ENCODE data around the gene PLXDC2.

PLXDC2 gene

DNA sequence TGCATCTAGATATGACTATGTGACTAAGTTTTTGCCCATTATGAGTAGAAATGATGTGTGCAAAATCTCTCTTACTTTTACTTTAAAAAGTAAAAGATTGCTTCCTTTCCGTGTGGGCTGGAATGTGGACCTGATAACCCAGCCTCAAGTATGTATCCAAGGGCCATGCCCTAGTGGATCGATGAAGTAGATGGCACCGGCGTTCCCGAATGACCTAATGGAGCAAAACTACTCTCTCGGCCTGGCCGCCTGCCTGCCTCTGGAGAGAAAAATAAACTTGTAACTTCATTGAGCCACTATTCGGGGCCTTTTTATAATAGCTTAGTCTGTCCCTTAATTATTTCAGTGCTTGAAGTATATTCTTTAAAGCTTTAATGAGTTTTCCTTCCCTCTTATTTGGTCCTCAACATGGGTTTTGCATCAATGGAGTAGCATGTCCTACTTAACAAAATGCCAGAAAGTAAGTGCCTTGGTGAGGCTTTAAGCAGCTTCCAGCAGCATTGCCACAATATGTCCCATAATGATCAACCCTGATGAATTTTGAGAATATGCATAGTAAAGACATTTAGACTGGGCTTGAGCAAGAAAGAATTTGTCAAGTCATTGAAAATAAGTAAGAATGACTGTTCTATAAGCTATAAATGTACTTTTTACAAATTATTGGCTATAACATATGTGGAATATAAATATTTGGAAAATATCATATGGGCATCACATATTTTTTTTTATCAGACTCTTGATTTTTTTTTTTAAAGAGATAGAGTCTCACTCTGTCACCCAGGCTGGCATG, 61.4 kb downstream of the PLXDC2 start:
- Histone ChIP-seq H4K20me1 (ENCODE audit: insufficient read depth, low read length) (no peaks in the 10 kb centered on the region), H2AFZ (ENCODE audit: low read length) (no peak overlapping the region), H3K9ac (ENCODE audit: low read length) (no peak overlapping the region), H3F3A (ENCODE audit: insufficient read depth, low read length) (no peaks in the 10 kb centered on the region), H3K79me2 (ENCODE audit: insufficient read depth, low read length) (no peaks in the 10 kb centered on the region), H3K36me3 (ENCODE audit: insufficient read depth, low read length) (no peaks in the 10 kb centered on the region), H3K27ac (ENCODE audit: low read depth, low read length, poor library complexity, severe bottlenecking) (no peak overlapping the region), H3K9me2 (ENCODE audit: low read depth, low read length) (no peaks in the 10 kb centered on the region), H3K4me1 (ENCODE audit: insufficient read depth, low read length, severe bottlenecking) (no peaks in the 10 kb centered on the region), H3K4me3 (ENCODE audit: low read depth, low read length, poor library complexity, severe bottlenecking) (no peak overlapping the region), H3K27me3 (ENCODE audit: insufficient read depth, low read length) (no peaks in the 10 kb centered on the region), H3K4me2 (ENCODE audit: low read length) (no peak overlapping the region), H3K9me3 (ENCODE audit: low read length) (no peaks in the 10 kb centered on the region)
- TF ChIP-seq EZH2 (IDR thresholded peaks at IDR 0.05; ENCODE audit: borderline replicate concordance, low read length) (no peak), CTCF (IDR thresholded peaks at IDR 0.05; ENCODE audit: low read length) (no peak)

DNA sequence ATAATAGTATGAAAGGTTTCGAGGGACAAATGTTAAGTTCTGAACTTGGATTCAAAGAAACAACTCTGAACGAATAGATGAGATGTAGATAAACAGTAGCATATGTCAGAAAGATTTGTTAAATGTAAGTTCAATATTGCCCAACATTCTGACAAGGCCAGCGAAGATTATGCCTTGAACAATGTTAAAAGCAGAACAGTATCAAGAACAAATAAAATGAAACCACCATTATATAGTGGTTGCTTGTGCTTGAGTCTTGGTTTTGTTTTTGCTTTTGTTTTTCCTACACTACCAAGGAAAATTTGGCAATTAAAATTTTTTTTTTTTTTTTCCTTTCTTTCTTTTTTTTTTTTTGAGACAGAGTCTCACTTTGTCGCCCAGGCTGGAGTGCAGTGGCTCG, 66.4 kb downstream of the PLXDC2 start:
- no peaks in the 10 kb centered on the region for H3K4me1 ChIP-seq (ENCODE audit: insufficient read depth, low read length, severe bottlenecking)
- H3K27ac ChIP-seq (ENCODE audit: low read depth, low read length, poor library complexity, severe bottlenecking), result no peak overlapping the region
- no peak overlapping the region for H3K9ac ChIP-seq (ENCODE audit: low read length)
- no peak overlapping the region for H3K4me3 ChIP-seq (ENCODE audit: low read depth, low read length, poor library complexity, severe bottlenecking)
- no peak for TF ChIP-seq EZH2 (IDR thresholded peaks at IDR 0.05; ENCODE audit: borderline replicate concordance, low read length)
- H3K27me3 ChIP-seq (ENCODE audit: insufficient read depth, low read length), result no peaks in the 10 kb centered on the region
- H3K9me3 ChIP-seq (ENCODE audit: low read length), result no peaks in the 10 kb centered on the region
- H4K20me1 ChIP-seq (ENCODE audit: insufficient read depth, low read length), result no peaks in the 10 kb centered on the region
- no peaks in the 10 kb centered on the region for H3K79me2 ChIP-seq (ENCODE audit: insufficient read depth, low read length)
- H3K9me2 ChIP-seq (ENCODE audit: low read depth, low read length), result no peaks in the 10 kb centered on the region
- H2AFZ ChIP-seq (ENCODE audit: low read length), result no peak overlapping the region
- H3K4me2 ChIP-seq (ENCODE audit: low read length), result no peak overlapping the region
- no peaks in the 10 kb centered on the region for H3K36me3 ChIP-seq (ENCODE audit: insufficient read depth, low read length)
- no peaks in the 10 kb centered on the region for H3F3A ChIP-seq (ENCODE audit: insufficient read depth, low read length)

GRCh38 chr10:19888061-19888660, 71.9 kb downstream of the PLXDC2 start:
- Histone ChIP-seq H3K9me3 (ENCODE audit: low read length) (no peaks in the 10 kb centered on the region), H3K79me2 (ENCODE audit: insufficient read depth, low read length) (no peaks in the 10 kb centered on the region), H3K36me3 (ENCODE audit: insufficient read depth, low read length) (no peaks in the 10 kb centered on the region), H3K9me2 (ENCODE audit: low read depth, low read length) (no peaks in the 10 kb centered on the region), H3K4me2 (ENCODE audit: low read length) (no peak overlapping the region), H3F3A (ENCODE audit: insufficient read depth, low read length) (no peaks in the 10 kb centered on the region), H3K27me3 (ENCODE audit: insufficient read depth, low read length) (no peaks in the 10 kb centered on the region), H3K27ac (ENCODE audit: low read depth, low read length, poor library complexity, severe bottlenecking) (no peak overlapping the region), H3K4me3 (ENCODE audit: low read depth, low read length, poor library complexity, severe bottlenecking) (no peak overlapping the region), H2AFZ (ENCODE audit: low read length) (no peak overlapping the region), H3K9ac (ENCODE audit: low read length) (no peak overlapping the region), H4K20me1 (ENCODE audit: insufficient read depth, low read length) (no peaks in the 10 kb centered on the region), H3K4me1 (ENCODE audit: insufficient read depth, low read length, severe bottlenecking) (no peaks in the 10 kb centered on the region)
- TF ChIP-seq CTCF (IDR thresholded peaks at IDR 0.05; ENCODE audit: low read length), result no peak
- no peak for TF ChIP-seq EZH2 (IDR thresholded peaks at IDR 0.05; ENCODE audit: borderline replicate concordance, low read length)
